Ectodermal cell (in vitro differentiated cells): ENCODE data around the gene ITGAL.
A peak's percentile ranks its signal among the peaks of the same experiment; 100 is the strongest.
"Not testable (repeated sequence)": the region's sequence is repeated elsewhere in the genome, so short reads cannot be mapped to it uniquely, and the experiment has no call there.

Experiments
- H3K27ac ChIP-seq: 2 replicates; pipeline ENCODE4 v1.7.0; 2013; ENCODE audit warnings: mild to moderate bottlenecking, low read depth, low read length; ENCODE audit not compliant: insufficient read depth, poor library complexity, severe bottlenecking
- H3K27me3 ChIP-seq: 2 replicates; pipeline ENCODE4 v1.7.0; 2013; ENCODE audit warnings: mild to moderate bottlenecking, low read length; ENCODE audit not compliant: insufficient read depth, control insufficient read depth, poor library complexity, severe bottlenecking
- H3K36me3 ChIP-seq: one replicate; pipeline ENCODE4 v1.7.0; 2013; ENCODE audit warnings: low read length; ENCODE audit not compliant: control insufficient read depth, insufficient read depth
- H3K4me1 ChIP-seq: one replicate; pipeline ENCODE4 v1.7.0; 2013; ENCODE audit warnings: low read length; ENCODE audit not compliant: control insufficient read depth, insufficient read depth
- H3K4me3 ChIP-seq: 2 replicates; pipeline ENCODE4 v1.7.0; 2013; ENCODE audit warnings: low read depth, low read length, control low read depth; ENCODE audit not compliant: insufficient read depth
- H3K9me3 ChIP-seq: 2 replicates; pipeline ENCODE4 v1.7.0; 2013; ENCODE audit warnings: mild to moderate bottlenecking, low read length, moderate library complexity; ENCODE audit not compliant: control insufficient read depth
- WGBS, 2 experiments: methylation state at CpG; one replicate each; pipeline ENCODE4 v1.1.7; 2013; ENCODE audit warnings: missing lambda C conversion rate in 2 of 2; 5-methylcytosine and 5-hydroxymethylcytosine counted together

ITGAL gene

GRCh38 chr16:30519120-30520049 is 46.8 kb downstream of the ITGAL start:
- no peaks in the 10 kb centered on the region for H3K4me1 ChIP-seq
- no peak overlapping the region for H3K4me3 ChIP-seq
- no peaks in the 10 kb centered on the region for H3K36me3 ChIP-seq
- 91 to 92% methylated on average over 20 of the region's 20 CpGs for WGBS, 2 experiments
- no peaks in the 10 kb centered on the region for H3K27me3 ChIP-seq
- no peaks in the 10 kb centered on the region for H3K9me3 ChIP-seq
- no peak overlapping the region for H3K27ac ChIP-seq

DNA sequence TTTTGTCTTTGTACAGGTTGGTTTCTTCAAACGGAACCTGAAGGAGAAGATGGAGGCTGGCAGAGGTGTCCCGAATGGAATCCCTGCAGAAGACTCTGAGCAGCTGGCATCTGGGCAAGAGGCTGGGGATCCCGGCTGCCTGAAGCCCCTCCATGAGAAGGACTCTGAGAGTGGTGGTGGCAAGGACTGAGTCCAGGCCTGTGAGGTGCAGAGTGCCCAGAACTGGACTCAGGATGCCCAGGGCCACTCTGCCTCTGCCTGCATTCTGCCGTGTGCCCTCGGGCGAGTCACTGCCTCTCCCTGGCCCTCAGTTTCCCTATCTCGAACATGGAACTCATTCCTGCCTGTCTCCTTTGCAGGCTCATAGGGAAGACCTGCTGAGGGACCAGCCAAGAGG is 48.9 kb downstream of the ITGAL start:
- WGBS, 2 experiments, result 92 to 93% methylated on average over 7 of the region's 7 CpGs
- no peaks in the 10 kb centered on the region for H3K36me3 ChIP-seq

GRCh38 chr16:30521873-30522641 is 49.5 kb downstream of the ITGAL start:
- H3K4me1 ChIP-seq, result no peaks in the 10 kb centered on the region
- no peak overlapping the region for H3K4me3 ChIP-seq
- no peak overlapping the region for H3K27ac ChIP-seq
- no peaks in the 10 kb centered on the region for H3K27me3 ChIP-seq
- H3K36me3 ChIP-seq, result no peaks in the 10 kb centered on the region
- 87 to 89% methylated on average over 11 of the region's 11 CpGs for WGBS, 2 experiments
- no peaks in the 10 kb centered on the region for H3K9me3 ChIP-seq

More for the DNA sequence above, 48.9 kb downstream of the ITGAL start:
- Histone ChIP-seq H3K27me3 (no peaks in the 10 kb centered on the region), H3K27ac (no peak overlapping the region), H3K4me1 (no peaks in the 10 kb centered on the region), H3K9me3 (no peaks in the 10 kb centered on the region), H3K4me3 (no peak overlapping the region)

DNA sequence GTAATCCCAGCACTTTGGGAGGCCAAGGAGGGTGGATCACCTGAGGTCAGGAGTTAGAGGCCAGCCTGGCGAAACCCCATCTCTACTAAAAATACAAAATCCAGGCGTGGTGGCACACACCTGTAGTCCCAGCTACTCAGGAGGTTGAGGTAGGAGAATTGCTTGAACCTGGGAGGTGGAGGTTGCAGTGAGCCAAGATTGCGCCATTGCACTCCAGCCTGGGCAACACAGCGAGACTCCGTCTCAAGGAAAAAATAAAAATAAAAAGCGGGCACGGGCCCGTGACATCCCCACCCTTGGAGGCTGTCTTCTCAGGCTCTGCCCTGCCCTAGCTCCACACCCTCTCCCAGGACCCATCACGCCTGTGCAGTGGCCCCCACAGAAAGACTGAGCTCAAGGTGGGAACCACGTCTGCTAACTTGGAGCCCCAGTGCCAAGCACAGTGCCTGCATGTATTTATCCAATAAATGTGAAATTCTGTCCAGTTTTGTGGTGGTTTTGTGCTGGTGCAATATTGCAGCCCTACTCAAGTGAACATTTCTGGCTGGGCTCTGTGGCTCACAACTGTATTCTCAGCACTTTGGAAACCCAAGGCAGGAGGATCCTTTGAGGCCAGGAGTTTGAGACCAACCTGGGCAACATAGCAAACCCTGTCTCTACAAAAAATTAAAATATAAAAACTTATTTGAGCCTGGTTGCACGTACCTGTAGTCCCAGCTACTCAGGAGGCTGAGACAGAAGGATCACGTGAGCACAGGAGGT is 50.3 kb downstream of the ITGAL start:
- 94% methylated on average over 12 of the region's 12 CpGs for WGBS, 2 experiments
- not testable (repeated sequence) for H3K36me3 ChIP-seq, H3K27me3 ChIP-seq, H3K4me3 ChIP-seq, H3K4me1 ChIP-seq, H3K9me3 ChIP-seq, H3K27ac ChIP-seq

- Histone ChIP-seq H3K9me3 (no peaks in the 10 kb centered on the region), H3K4me1 (peaks cover 6% of the 10 kb centered on the region), H3K27ac (no peak overlapping the region), H3K36me3 (no peaks in the 10 kb centered on the region), H3K27me3 (no peaks in the 10 kb centered on the region), H3K4me3 (no peak overlapping the region)
- 91 to 93% methylated on average over 25 to 26 of the region's 26 CpGs for WGBS, 2 experiments
These were observed 51.4 kb downstream of the ITGAL start for GRCh38 chr16:30523768-30524574.

DNA sequence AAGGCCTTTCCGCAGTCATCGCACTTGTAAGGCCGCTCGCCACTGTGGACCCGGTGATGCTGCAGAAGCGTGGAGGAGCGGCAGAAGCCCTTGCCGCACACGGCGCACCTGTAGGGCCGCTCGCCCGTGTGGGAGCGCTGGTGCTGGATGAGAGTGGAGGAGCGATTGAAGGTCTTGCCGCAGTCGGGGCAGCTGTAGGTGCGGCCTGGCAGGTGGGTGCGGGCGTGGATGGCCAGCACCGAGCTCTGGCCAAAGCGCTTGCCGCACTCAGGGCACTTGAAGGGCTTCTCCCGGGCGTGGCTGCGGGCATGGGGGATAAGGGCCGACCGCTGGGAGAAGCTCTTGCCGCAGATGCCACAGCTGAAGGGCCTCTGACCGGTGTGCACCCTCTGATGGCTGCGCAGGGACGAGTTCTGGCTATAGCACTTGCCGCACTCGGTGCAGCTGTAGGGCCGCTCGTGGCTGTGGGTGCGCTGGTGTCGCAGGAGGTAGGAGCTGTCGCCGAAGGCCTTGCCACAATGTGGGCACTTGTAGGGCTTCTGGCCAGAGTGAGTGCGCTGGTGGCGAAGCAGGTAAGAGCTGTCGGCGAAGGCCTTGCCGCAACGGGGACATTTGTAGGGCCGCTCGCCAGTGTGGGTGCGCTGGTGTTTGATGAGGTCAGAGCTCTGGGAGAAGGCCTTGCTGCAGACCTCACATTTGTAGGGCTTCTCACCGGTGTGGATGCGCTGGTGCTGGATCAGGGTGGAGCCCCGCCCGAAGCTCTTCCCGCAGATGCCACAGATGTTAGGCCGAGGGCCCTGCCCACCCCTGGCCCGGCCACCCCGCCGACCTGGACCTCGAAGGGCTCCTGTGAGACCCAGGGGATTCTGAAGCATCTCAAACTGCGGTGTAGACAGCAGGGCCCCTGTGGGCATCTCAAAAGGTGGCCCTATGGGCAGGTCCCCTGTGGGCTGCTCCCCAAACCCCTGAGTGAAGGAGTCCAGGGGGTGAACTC is 52.3 kb downstream of the ITGAL start:
- Histone ChIP-seq H3K4me3 (no peak overlapping the region), H3K9me3 (no peaks in the 10 kb centered on the region), H3K4me1 (peaks cover 6% of the 10 kb centered on the region), H3K27ac (no peak overlapping the region), H3K36me3 (no peaks in the 10 kb centered on the region), H3K27me3 (no peaks in the 10 kb centered on the region)
- WGBS, 2 experiments, result 96% methylated on average over 60 of the region's 60 CpGs

GRCh38 chr16:30525844-30526136 is 53.2 kb downstream of the ITGAL start:
- H3K9me3 ChIP-seq, result no peaks in the 10 kb centered on the region
- H3K27ac ChIP-seq, result no peak overlapping the region
- peaks cover 6% of the 10 kb centered on the region for H3K4me1 ChIP-seq
- 70 to 71% methylated on average over 4 of the region's 4 CpGs for WGBS, 2 experiments
- peak overlapping the region; percentile 83 for H3K4me3 ChIP-seq
- no peaks in the 10 kb centered on the region for H3K36me3 ChIP-seq
- no peaks in the 10 kb centered on the region for H3K27me3 ChIP-seq

DNA sequence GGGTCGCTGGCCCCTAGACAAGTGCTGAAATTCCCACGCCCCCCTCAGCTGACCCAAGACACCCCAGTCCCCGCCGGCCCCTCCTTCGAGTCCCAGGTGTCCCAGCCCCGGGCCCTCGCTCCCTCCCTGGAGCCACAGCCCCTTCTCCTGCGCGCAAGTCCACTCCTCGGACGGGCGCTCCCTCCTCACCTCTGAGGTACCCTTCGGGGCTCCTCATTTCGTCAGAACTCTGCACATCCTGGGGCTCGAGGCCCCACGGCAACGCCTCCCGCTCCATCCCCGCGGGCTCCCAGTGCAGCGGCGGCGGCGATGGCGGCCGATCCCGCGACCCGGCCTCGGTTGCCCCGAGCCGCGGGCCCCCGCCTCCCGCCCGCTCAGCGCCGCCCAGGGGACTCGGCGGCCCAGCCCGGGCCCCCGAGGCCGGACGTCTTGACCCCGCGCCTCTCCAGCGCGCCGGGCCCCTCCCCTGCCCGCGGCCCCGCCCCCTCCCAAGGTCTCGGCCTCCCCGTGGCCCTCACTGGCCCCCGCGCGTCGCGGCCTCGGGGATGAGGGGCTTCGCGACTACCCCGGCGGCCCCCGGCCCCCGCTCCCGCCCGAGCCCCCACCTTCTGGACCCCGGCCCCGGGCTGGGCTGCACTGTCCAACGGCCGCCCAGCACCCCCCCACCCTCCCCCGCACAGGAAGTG is 53.7 kb downstream of the ITGAL start, which contains the start of gene ZNF768:
TSS of gene ZNF768 (minus strand) at position 430 of the 686 bp plus-strand sequence. CDS start at position 277, 153 bp downstream.
- no peaks in the 10 kb centered on the region for H3K9me3 ChIP-seq
- H3K4me1 ChIP-seq, result peaks cover 6% of the 10 kb centered on the region
- no peaks in the 10 kb centered on the region for H3K27me3 ChIP-seq
- no peaks in the 10 kb centered on the region for H3K36me3 ChIP-seq
- peak within 1 kb of the TSS; percentile 85 for H3K27ac ChIP-seq
- peak within 1 kb of the TSS; percentile 83 for H3K4me3 ChIP-seq
- WGBS, 2 experiments, result 1% methylated on average over 73 of the region's 73 CpGs
